ENCODE measurements around the gene RBM4B.

RBM4B gene

DNA sequence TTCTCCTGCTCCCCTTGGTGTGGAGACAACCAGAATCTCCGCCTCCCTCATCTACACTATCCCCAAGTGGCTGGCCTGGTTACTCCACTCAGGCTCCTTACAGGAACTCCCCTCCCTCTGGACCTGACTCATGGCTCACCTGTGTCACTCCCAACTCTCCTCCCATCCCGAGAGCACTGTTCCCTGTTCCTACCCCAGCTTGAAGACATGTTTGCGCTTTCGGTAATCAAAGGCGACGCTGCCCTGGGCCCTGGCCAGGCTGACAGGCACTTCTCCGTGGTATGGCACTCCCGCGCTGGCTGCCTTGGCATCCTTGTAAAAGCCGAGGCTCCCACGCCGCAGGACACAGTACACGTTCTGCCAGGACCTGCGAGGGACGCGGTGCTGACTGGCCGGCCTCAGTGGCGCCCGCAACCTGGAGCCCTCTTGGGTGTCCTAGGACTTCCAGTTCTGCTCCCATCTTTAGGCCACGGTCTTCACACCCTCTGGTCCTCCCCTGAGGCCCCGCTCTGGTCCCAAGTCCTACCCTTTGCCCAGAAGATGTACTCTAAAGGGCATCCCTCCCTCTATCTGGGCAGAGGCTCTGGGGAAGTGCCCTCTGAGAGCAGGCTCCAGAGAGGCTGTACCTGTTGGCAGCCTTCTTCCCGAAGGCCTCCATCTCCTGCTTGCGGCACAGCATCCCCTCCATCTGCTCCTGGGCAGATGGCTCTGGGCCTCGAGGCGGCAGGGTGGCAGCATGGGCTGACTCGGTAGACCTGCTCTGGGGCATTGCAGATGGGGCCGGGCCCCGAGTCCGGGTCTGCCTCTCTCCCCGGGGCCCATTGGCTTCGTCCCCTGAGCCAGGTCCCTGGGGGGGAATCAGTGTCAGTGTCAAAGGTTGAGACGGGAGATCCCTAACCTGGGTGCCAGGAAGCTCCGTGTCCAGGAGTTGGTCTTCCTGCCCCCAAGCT is 9.4 kb upstream of the RBM4B start:
- DNase-seq (ENCODE audit: low read depth in 2 of 2) = no peak

GRCh38 chr11:66686100-66686785 is 8.6 kb upstream of the RBM4B start:
- DNase-seq (ENCODE audit: low read depth in 2 of 2) = no peak

- no peak for DNase-seq (ENCODE audit: low read depth in 2 of 2)
These were observed 7.8 kb upstream of the RBM4B start for GRCh38 chr11:66685276-66686099.

- no peak for DNase-seq (ENCODE audit: low read depth in 2 of 2)
These were observed 6.9 kb upstream of the RBM4B start for GRCh38 chr11:66684635-66685034.

DNA sequence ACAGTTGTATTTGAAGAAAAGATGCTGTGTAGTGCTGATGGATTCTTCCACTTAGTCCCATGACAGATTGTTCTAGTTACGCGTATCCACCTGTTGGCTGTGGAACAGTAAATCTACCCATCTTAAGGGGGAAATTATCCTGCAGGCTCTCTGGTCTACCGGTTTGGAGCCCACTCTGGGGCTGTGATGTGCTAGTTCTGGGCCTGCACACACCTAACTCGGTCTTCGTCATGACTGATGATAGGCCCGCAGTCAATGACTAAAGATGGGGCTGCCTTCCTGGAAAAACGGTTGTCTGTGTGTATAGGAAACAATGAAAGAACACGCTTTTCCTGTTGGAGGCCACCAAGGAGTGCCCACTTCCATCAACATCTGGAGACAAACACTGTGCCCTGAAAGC is 6.2 kb upstream of the RBM4B start:
- no peak for DNase-seq (ENCODE audit: low read depth in 2 of 2)

- DNase-seq (ENCODE audit: low read depth in 2 of 2) = no peak
These were observed 3.4 kb upstream of the RBM4B start for GRCh38 chr11:66680966-66681645.

- DNase-seq (ENCODE audit: low read depth in 2 of 2) = no peak
These were observed 622 bp downstream of the RBM4B start for GRCh38 chr11:66676931-66677598.

- no peak for DNase-seq (ENCODE audit: low read depth in 2 of 2)
These were observed 1.3 kb downstream of the RBM4B start for GRCh38 chr11:66676282-66676919.

- no peak for DNase-seq (ENCODE audit: low read depth in 2 of 2)
These were observed 2.6 kb downstream of the RBM4B start for GRCh38 chr11:66674964-66675602.

DNA sequence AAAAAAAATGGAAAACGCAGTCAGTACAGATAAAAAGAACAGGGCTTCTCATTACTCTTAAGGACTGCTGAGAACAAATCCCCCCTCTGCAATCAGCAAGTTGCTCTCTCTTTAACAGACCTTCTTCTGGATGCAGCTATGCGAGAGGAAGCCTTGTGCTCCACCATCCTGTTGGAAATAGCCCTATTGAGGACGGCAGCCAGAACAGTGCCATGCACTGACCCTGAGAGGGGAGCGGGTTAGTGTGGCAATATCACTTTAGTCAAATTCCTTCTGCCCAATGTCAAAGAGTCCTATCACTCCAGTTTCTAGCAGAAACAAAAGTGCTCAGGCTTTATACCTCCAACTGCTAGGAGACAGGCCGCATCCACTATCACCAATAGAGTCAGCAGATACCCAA is 6.9 kb downstream of the RBM4B start:
- DNase-seq (ENCODE audit: low read depth in 2 of 2) = no peak

DNA sequence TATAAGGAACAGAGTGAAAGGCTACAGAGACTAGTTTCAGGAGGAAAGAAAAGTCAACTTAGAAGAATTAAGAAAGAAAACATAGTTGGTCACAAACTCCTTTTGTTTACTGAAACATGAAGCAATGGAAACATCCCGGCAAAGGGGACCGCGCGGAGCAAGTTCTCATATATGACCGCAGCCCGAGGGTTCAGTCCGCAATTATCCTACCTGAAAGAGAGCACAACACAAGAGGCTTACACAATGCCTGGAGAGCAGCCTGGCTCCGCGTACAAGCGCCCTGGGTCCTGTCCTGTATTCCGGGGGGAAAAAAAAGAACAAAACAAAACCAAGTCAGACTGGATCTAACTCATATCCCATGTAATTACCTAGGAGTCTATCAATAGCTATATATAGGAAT is 12.3 kb downstream of the RBM4B start:
- DNase-seq (ENCODE audit: low read depth in 2 of 2) = no peak

DNA sequence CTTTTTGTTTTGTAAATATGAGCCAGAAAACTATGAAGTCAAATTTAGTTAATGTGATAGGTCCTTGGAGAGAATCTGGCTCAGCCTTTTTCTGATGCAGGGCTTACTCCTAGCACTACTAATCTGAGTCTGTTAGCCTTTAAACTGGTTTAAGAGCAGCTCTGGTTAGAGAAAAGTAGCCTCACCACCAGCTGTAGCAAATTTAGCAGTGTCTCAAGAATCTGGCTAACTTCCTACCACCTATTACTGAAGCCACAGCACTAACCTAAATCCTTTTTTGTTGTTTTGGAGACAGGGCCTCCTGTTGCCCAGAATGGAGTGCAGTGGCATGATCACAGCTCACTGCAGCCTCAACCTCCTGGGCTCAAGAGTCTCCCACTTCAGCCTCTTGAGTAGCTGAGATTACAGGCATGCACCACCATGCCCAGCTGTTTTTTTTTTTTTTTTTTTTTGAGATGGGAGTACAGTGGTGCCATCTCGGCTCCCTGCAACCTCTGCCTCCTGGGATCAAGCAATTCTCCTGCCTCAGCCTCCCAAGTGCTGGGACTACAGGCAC is 13.9 kb downstream of the RBM4B start:
- no peak for DNase-seq (ENCODE audit: low read depth in 2 of 2)

DNA sequence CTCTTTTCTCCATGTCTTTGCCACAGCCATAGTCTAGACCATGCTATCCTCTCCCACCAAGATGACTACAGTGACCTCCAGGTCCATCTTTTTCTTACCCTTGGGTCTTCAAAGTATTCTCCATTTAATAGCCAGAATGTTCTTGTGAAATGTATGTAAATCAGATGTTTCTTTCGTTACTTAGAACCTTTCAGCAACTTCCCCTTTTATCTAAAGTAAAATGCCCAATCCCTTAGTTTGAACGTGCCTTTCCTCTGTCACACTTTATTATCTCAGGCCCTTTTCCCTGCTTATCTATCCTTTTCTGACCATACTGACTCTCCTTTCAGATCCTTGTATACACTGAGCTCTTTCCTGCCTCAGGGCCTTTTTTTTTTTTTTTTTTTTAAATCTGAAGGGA is 17.9 kb downstream of the RBM4B start:
- DNase-seq (ENCODE audit: low read depth in 2 of 2) = no peak

DNA sequence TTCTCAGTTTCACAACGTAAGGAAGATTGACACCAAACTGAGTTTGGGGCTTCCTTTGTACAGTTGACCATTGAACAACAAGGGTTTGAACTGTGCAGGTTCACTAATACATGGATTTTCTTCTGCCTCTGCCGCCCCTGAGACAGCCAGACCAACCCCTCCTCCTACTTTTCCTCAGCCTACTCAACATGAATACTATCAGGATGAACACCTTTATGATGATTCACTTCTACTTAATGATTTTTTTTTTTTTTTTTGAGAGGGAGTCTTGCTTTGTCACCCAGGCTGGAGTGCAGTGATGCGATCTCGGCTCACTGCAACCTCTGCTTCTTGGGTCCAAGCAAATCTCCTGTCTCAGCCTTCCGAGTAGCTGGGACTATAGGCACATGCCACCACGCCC is 24.6 kb downstream of the RBM4B start:
- no peak for DNase-seq (ENCODE audit: low read depth in 2 of 2)

- DNase-seq (ENCODE audit: low read depth in 2 of 2) = no peak
These were observed 25.0 kb downstream of the RBM4B start for GRCh38 chr11:66652651-66653050.

- DNase-seq (ENCODE audit: low read depth in 2 of 2) = no peak
These were observed 26.7 kb downstream of the RBM4B start for GRCh38 chr11:66651016-66651415.

DNA sequence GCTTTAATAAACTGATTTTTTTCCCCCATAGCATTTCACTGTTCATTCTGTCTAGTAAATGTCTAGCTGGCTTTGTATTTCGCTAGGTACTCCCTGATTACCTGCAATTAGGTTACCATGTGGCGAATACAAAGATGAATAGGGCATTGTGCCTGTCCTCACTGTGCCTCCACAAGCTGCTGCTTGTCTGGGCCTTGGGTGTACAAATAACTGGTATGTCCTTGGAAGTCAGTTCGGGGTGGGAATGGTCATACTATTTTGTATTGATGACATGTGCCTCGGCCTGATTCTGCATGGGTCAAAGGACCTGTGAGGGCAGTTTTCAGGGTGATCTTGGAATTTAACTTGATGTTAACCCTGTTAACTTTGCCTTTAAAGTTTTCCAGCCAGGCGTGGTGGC is 27.8 kb downstream of the RBM4B start:
- no peak for DNase-seq (ENCODE audit: low read depth in 2 of 2)

GRCh38 chr11:66646828-66647227 is 30.9 kb downstream of the RBM4B start:
- DNase-seq (ENCODE audit: low read depth in 2 of 2) = no peak

DNA sequence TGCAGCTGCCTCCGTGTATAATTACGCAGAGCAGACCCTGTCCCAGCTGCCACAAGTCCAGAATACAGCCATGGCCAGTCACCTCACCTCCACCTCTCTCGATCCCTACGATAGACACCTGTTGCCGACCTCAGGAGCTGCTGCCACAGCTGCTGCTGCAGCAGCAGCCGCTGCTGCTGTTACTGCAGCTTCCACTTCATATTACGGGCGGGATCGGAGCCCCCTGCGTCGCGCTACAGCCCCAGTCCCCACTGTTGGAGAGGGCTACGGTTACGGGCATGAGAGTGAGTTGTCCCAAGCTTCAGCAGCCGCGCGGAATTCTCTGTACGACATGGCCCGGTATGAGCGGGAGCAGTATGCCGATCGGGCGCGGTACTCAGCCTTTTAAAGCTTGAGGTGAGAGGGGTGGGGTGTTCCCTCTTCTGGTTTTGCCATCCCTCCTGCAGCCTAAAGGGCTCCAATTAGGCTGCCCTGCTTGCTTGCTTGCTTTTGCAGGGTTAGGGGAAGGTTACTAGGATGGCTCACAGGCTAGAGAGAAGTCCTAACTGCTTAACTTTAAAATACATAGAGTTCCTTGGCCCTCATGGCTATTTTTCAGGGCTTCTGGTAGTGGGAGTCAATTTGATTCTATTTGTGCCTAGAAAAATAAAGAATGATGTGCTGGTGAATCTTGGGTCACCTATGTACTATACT is 33.8 kb downstream of the RBM4B start:
- DNase-seq (ENCODE audit: low read depth in 2 of 2) = no peak

Measured in fibroblast of skin of left biceps (primary cell).